ENCODE measurements around the gene CNTRL.

Gene CNTRL

DNA sequence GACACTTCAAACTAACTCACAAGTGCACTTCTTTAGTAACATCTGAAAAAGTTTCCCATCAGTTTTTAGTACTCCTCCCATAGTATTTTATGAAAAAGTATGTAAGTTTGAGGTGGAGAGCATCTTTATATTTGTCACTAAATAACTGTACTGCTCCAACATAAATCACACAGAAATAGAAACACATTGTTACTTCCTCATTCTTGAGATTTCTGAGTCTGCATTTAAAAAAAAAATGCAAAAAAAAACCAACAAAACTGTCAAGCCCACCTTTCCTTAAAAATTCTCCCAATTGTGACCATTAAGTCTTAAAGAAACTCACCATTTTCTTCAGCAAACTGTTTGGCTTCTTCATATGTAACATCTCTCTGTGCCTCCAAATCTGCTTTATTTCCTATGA lies 108.2 kb downstream of the CNTRL start:
- no peak for DNase-seq (ENCODE audit: low read depth)
- TF ChIP-seq, protein P1, sequence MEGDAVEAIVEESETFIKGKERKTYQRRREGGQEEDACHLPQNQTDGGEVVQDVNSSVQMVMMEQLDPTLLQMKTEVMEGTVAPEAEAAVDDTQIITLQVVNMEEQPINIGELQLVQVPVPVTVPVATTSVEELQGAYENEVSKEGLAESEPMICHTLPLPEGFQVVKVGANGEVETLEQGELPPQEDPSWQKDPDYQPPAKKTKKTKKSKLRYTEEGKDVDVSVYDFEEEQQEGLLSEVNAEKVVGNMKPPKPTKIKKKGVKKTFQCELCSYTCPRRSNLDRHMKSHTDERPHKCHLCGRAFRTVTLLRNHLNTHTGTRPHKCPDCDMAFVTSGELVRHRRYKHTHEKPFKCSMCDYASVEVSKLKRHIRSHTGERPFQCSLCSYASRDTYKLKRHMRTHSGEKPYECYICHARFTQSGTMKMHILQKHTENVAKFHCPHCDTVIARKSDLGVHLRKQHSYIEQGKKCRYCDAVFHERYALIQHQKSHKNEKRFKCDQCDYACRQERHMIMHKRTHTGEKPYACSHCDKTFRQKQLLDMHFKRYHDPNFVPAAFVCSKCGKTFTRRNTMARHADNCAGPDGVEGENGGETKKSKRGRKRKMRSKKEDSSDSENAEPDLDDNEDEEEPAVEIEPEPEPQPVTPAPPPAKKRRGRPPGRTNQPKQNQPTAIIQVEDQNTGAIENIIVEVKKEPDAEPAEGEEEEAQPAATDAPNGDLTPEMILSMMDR (IDR thresholded peaks at IDR 0.05; ENCODE audit: control insufficient read depth, extremely low read depth, insufficient read depth) = no peak
- H3K4me3 ChIP-seq (ENCODE audit: low read depth, low read length) = no peak overlapping the region

DNA sequence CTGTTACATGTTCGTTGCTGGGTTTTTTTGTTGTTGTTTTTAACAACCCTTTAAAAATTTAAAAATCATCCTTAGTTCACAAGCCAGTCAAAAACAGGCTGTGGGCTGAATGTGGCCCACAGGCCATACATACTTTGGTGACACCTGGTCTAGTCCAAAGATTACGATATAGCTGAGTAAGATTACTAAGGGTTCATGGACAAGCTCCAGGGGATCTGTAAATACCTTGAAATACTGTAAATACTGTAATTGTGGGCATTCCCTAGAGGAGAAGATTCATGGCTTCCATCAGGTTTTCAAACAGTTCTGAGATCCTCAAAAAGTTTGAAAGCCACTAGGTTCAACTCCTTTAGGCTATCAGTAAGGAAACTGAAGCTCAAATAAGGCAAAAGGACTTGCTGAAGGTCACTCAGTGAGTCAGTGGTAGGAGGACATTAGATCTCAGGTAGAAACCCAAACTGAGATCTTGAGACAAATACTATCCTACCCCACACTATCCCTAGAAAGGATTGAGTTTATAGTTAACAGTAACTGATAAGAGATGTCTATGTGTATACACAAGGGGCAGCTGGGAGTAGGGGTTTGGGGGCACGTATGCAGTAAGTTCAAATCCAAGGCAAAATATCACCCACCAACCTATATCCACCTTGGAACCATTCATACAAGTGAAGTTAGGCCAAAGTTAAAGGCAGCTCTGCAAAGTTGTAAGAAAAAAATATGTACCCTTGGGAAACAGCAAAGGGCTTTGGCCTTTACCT lies 109.1 kb downstream of the CNTRL start:
- H3K4me3 ChIP-seq (ENCODE audit: low read depth, low read length) = no peak overlapping the region
- TF ChIP-seq, protein P1 (IDR thresholded peaks at IDR 0.05; ENCODE audit: control insufficient read depth, extremely low read depth, insufficient read depth) = no peak
- no peak for DNase-seq (ENCODE audit: low read depth)

DNA sequence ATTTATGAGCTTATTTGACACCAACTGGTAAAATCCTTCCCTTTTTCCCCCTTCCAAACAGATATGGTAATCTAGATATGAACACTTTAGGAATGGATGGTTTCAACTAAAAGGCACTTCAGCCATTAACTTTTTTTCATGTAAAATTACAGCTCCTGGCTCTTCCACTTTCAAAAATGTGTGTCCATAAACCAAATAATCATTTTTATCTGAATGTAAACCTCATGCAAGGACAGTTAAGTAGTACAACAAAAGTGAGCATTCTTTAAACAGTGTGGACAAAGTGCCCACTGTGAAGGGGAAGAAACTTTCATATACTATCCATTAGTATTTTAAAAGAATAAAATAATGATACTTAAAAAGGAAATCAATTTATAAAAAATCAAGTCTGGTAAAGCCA lies 109.7 kb downstream of the CNTRL start:
- TF ChIP-seq, protein P1 (IDR thresholded peaks at IDR 0.05; ENCODE audit: control insufficient read depth, extremely low read depth, insufficient read depth) = no peak
- no peak for DNase-seq (ENCODE audit: low read depth)
- H3K4me3 ChIP-seq (ENCODE audit: low read depth, low read length) = no peak overlapping the region

DNA sequence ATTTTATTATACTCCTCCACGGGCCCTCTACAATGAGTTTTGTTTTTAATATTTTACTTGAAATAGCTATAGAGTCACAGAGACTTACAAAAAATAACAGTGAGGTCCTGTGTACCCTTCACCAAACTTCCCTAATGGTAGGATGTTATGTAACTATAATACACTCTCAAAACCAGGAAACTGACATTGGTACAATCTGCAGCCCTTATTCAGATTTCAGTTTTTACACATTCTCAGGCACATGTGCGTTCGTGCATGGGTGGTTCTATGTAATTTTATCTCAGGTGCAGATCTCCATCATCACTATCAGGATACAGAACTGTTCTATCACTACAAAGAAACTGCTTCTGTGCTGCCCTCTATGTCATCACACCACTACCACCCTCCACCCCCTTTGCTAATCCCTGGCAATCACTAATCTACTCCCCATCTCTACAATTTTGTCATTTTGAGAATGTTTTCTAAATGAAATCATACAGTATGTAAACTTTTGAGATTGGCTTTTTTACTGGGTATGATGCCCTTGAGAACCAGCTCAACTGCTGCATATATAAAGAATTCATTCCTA lies 110.5 kb downstream of the CNTRL start:
- TF ChIP-seq, protein P1 (IDR thresholded peaks at IDR 0.05; ENCODE audit: control insufficient read depth, extremely low read depth, insufficient read depth) = no peak
- H3K4me3 ChIP-seq (ENCODE audit: low read depth, low read length) = no peak overlapping the region
- DNase-seq (ENCODE audit: low read depth) = no peak

DNA sequence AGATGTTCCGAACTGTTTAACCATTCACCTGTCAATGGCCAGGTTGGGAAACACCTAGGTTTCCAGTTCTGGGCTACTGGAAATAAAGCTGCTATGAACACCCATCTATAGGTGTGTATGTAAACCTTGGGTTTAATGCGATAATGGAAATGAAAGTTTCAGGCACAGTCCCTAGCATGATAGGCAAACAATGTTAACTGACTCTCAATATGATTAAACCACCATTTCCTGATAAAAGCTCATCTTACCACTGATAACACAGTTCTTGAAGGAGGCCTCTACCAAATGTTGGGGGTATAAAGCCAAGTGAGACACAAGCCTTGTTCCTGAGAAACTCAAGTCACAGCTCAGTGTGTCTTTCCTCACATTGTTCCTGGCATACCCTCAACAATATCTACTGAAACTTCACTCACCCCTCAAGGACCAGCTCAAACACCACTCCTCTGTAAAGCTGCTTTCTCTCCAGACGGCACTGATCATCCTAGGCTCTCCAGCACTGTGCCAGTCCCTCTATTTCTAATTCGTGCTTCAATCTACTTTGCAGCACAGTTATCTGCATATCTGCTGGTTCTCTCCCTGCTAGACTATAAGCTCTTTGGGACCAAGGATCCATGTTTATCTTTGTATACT lies 111.1 kb downstream of the CNTRL start:
- TF ChIP-seq, protein P1 (IDR thresholded peaks at IDR 0.05; ENCODE audit: control insufficient read depth, extremely low read depth, insufficient read depth) = no peak
- H3K4me3 ChIP-seq (ENCODE audit: low read depth, low read length) = no peak overlapping the region
- DNase-seq (ENCODE audit: low read depth) = no peak

DNA sequence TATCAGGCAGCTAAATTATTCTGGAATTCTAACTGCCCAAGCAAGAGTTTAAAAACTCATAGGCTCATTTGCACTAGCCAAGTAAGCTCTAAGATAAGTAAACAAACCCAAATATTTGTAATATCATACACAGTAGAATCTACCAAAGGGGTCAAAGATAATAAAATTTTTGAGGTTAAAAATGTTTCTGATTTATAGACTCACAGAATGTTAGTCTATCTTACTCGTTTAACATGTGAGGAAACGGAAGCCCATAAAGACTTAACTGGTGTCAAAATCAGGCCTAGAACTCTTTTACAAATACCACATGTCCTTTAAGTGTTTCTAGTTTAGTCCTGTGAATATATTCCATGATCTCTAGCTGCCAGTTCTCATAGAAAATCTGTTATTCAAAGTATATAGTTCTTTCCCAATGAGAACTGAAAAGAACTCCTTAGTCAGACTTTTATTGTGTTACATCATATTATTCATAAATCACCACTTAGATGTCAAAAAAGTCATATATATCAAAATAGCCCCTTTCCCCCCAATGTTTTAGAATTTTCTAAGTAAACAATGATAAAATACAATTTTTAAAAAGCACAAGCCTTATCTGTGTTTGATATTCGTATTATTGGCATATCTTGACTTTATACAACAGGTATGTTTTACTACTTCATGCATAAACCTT lies 113.0 kb downstream of the CNTRL start:
- TF ChIP-seq, protein P1 (IDR thresholded peaks at IDR 0.05; ENCODE audit: control insufficient read depth, extremely low read depth, insufficient read depth) = no peak
- DNase-seq (ENCODE audit: low read depth) = no peak
- H3K4me3 ChIP-seq (ENCODE audit: low read depth, low read length) = no peak overlapping the region

Measured in LNCaP clone FGC (cell line).